H9 (cell line): ENCODE measurements around the gene CHD3. TPM values are rescaled to one million over a fixed set of nuclear protein-coding genes. Genes with fewer than 3 reads are reported as not detected.

Experiments used
- DNase-seq: peaks from one replicate; pipeline ENCODE4 v3.0.0-alpha.2; 2017
- H2AFZ ChIP-seq: one replicate; pipeline ENCODE4 v1.6.1; 2013; ENCODE audit warnings: mild to moderate bottlenecking, low read length, control low read depth, moderate library complexity
- H2AK5ac ChIP-seq: 2 replicates; pipeline ENCODE4 v1.6.1; 2013; ENCODE audit warnings: low read length, control low read depth, mixed read lengths; ENCODE audit not compliant: insufficient read length
- H2BK120ac ChIP-seq: one replicate; pipeline ENCODE4 v1.6.1; 2013; ENCODE audit warnings: low read depth, mild to moderate bottlenecking, low read length, control low read depth, inconsistent platforms; ENCODE audit not compliant: poor library complexity, severe bottlenecking
- H2BK12ac ChIP-seq: 2 replicates; pipeline ENCODE4 v1.6.1; 2013; ENCODE audit warnings: low read length, control low read depth, mixed read lengths, low read depth; ENCODE audit not compliant: insufficient read length
- H2BK15ac ChIP-seq: 2 replicates; pipeline ENCODE4 v1.6.1; 2013; ENCODE audit warnings: low read depth, low read length, control low read depth
- H2BK20ac ChIP-seq: one replicate; pipeline ENCODE4 v1.6.1; 2013; ENCODE audit warnings: low read depth, mild to moderate bottlenecking, low read length, control low read depth, inconsistent platforms; ENCODE audit not compliant: poor library complexity, severe bottlenecking
- H2BK5ac ChIP-seq: 2 replicates; pipeline ENCODE4 v1.6.1; 2013; ENCODE audit warnings: low read length, control low read depth, mixed read lengths; ENCODE audit not compliant: insufficient read length
- H3K14ac ChIP-seq: 2 replicates; pipeline ENCODE4 v1.6.1; 2013; ENCODE audit warnings: low read length, control low read depth; ENCODE audit not compliant: insufficient read depth
- H3K18ac ChIP-seq: 2 replicates; pipeline ENCODE4 v1.6.1; 2013; ENCODE audit warnings: low read depth, mild to moderate bottlenecking, mixed read lengths, low read length, control low read depth; ENCODE audit not compliant: insufficient read length
- H3K23ac ChIP-seq: 2 replicates; pipeline ENCODE4 v1.6.1; 2013; ENCODE audit warnings: low read length, control low read depth, mixed read lengths, low read depth; ENCODE audit not compliant: insufficient read length
- H3K23me2 ChIP-seq: 2 replicates; pipeline ENCODE4 v1.6.1; 2013; ENCODE audit warnings: low read depth, mild to moderate bottlenecking, mixed read lengths, low read length, control low read depth; ENCODE audit not compliant: insufficient read length, poor library complexity, severe bottlenecking
- H3K27ac ChIP-seq: 2 replicates; pipeline ENCODE4 v1.5.1; 2013; ENCODE audit warnings: low read length, control low read depth, mixed read lengths, low read depth; ENCODE audit not compliant: insufficient read length
- H3K27me3 ChIP-seq: 2 replicates; pipeline ENCODE4 v1.6.1; 2013; ENCODE audit warnings: low read length, control low read depth, inconsistent platforms; ENCODE audit not compliant: insufficient read depth
- H3K4ac ChIP-seq: 2 replicates; pipeline ENCODE4 v1.6.1; 2013; ENCODE audit warnings: low read depth, mild to moderate bottlenecking, control low read depth, inconsistent platforms, low read length, moderate library complexity
- H3K4me1 ChIP-seq: 2 replicates; pipeline ENCODE4 v1.6.1; 2013; ENCODE audit warnings: low read length, control low read depth, inconsistent platforms; ENCODE audit not compliant: insufficient read depth
- H3K4me2 ChIP-seq: 2 replicates; pipeline ENCODE4 v1.6.1; 2013; ENCODE audit warnings: low read length, control low read depth, mixed read lengths; ENCODE audit not compliant: insufficient read length, insufficient read depth
- H3K56ac ChIP-seq: 2 replicates; pipeline ENCODE4 v1.6.1; 2013; ENCODE audit warnings: low read depth, mild to moderate bottlenecking, mixed read lengths, low read length, control low read depth; ENCODE audit not compliant: insufficient read length
- H3K79me1 ChIP-seq: 2 replicates; pipeline ENCODE4 v1.6.1; 2013; ENCODE audit warnings: low read depth, mild to moderate bottlenecking, moderate library complexity, low read length, control low read depth, inconsistent platforms; ENCODE audit not compliant: insufficient read depth, poor library complexity, severe bottlenecking
- H3K79me2 ChIP-seq: 2 replicates; pipeline ENCODE4 v1.6.1; 2013; ENCODE audit warnings: low read length, control low read depth, inconsistent platforms; ENCODE audit not compliant: insufficient read depth
- H3K9ac ChIP-seq: 2 replicates; pipeline ENCODE4 v1.6.1; 2013; ENCODE audit warnings: low read length, control low read depth, mixed read lengths; ENCODE audit not compliant: insufficient read length; ENCODE audit errors: extremely low read depth
- H3K9me3 ChIP-seq: one replicate; pipeline ENCODE4 v1.6.1; 2013; ENCODE audit warnings: low read depth, low read length, inconsistent platforms; ENCODE audit not compliant: control insufficient read depth
- H3T11ph ChIP-seq: one replicate; pipeline ENCODE4 v1.6.1; 2013; ENCODE audit warnings: mild to moderate bottlenecking, low read length, control low read depth, inconsistent platforms
- H4K20me1 ChIP-seq: one replicate; pipeline ENCODE4 v1.6.1; 2013; ENCODE audit not compliant: control insufficient read depth, insufficient read length, insufficient read depth
- H4K5ac ChIP-seq: 2 replicates; pipeline ENCODE4 v1.6.1; 2013; ENCODE audit warnings: low read depth, mild to moderate bottlenecking, mixed read lengths, low read length, control low read depth; ENCODE audit not compliant: insufficient read length
- H4K8ac ChIP-seq: replicated peaks from 2 replicates; pipeline ENCODE4 v1.6.1; 2013; ENCODE audit warnings: low read length, control low read depth, mixed read lengths, low read depth; ENCODE audit not compliant: insufficient read length
- H4K91ac ChIP-seq: 2 replicates; pipeline ENCODE4 v1.6.1; 2013; ENCODE audit warnings: low read depth, mild to moderate bottlenecking, moderate library complexity, mixed read lengths, low read length, control low read depth; ENCODE audit not compliant: insufficient read length
- H3K27ac Mint-ChIP-seq, 3 experiments: 2 replicates in 2 of 3; 3 replicates in 1 of 3; pipeline ENCODE4 v1.8.0; 2020 to 2021; ENCODE audit warnings: mixed read lengths in 3 of 3, mild to moderate bottlenecking in 1 of 3, moderate library complexity in 1 of 3
- H3K27me3 Mint-ChIP-seq: 2 replicates; pipeline ENCODE4 v1.8.0; 2021; ENCODE audit warnings: low read depth, mild to moderate bottlenecking, moderate library complexity, mixed read lengths
- H3K36me3 Mint-ChIP-seq, 3 experiments: 2 replicates in 2 of 3; 3 replicates in 1 of 3; pipeline ENCODE4 v1.8.0; 2020 to 2021; ENCODE audit warnings: low read depth in 3 of 3, mixed read lengths in 3 of 3; ENCODE audit not compliant: insufficient read depth in 1 of 3
- H3K4me1 Mint-ChIP-seq, 2 experiments: 2 replicates each; pipeline ENCODE4 v1.8.0; 2020; ENCODE audit warnings: mixed read lengths in 2 of 2
- H3K4me3 Mint-ChIP-seq, 2 experiments: 2 replicates in 1 of 2; 3 replicates in 1 of 2; pipeline ENCODE4 v1.8.0; 2020 to 2021; ENCODE audit warnings: mild to moderate bottlenecking in 2 of 2, mixed read lengths in 2 of 2, moderate library complexity in 1 of 2
- H3K9me3 Mint-ChIP-seq, 2 experiments: 2 replicates in 1 of 2; 3 replicates in 1 of 2; pipeline ENCODE4 v1.8.0; 2020; ENCODE audit warnings: mild to moderate bottlenecking in 2 of 2, mixed read lengths in 2 of 2, moderate library complexity in 1 of 2
- CTCF ChIP-seq: fragments of 200-600 bp; sonication (generic); conservative IDR thresholded peaks from 3 replicates; pipeline ENCODE4 v1.8.0; 2021; ENCODE audit warnings: antibody characterized with exemption, mild to moderate bottlenecking
- WGBS: extraction: QIAGEN DNeasy Blood & Tissue Kit; methylation state at CpG from one replicate; pipeline ENCODE4 v1.1.7; 2013; ENCODE audit warnings: missing lambda C conversion rate, low lambda C conversion rate, mixed read lengths; ENCODE audit not compliant: insufficient read length; ENCODE audit errors: extremely low coverage; 5-methylcytosine and 5-hydroxymethylcytosine counted together
- total RNA-seq: library from RNA; stranded (reverse); gene quantifications from 2 replicates; pipeline ENCODE4 v1.2.1, GENCODE V29; 2021

The CHD3 gene
- total RNA-seq, 1 experiment from 2014 or later = 33.2 TPM

- no peak overlapping the region for H2AFZ ChIP-seq
- no peaks in the 10 kb centered on the region for H3K9me3 ChIP-seq
- no peaks in the 10 kb centered on the region for H3K23me2 ChIP-seq
- no peak overlapping the region for H3K18ac ChIP-seq
- no peak overlapping the region for H2AK5ac ChIP-seq
- H3K23ac ChIP-seq = no peak overlapping the region
- H2BK20ac ChIP-seq = no peak overlapping the region
- Mint-ChIP-seq H3K9me3 (no peaks in the 10 kb centered on the region), H3K4me1 (peaks cover 0 to 4% of the 10 kb centered on the region in 2 experiments; a peak in 2 of 4 replicates), H3K27me3 (no peaks in the 10 kb centered on the region), H3K4me3 (no peak overlapping the region), H3K27ac (no peak overlapping the region), H3K36me3 (peaks cover 19 to 70% (median 41%) of the 10 kb centered on the region in 3 experiments; a peak in 6 of 7 replicates)
- no peak overlapping the region for H3K9ac ChIP-seq
- H4K5ac ChIP-seq = no peak overlapping the region
- peak; percentile 16 for DNase-seq
- no peak overlapping the region for H2BK12ac ChIP-seq
- H3K56ac ChIP-seq = no peak overlapping the region
- H2BK5ac ChIP-seq = no peak overlapping the region
- H4K20me1 ChIP-seq = no peaks in the 10 kb centered on the region
- H3K79me2 ChIP-seq = no peaks in the 10 kb centered on the region
- no peak overlapping the region for H3K4me2 ChIP-seq
- H4K8ac ChIP-seq = no peak overlapping the region
- H3K14ac ChIP-seq = no peak overlapping the region
- H3K4ac ChIP-seq = no peak overlapping the region
- H4K91ac ChIP-seq = no peak overlapping the region
- no peaks in the 10 kb centered on the region for H3K79me1 ChIP-seq
- H2BK120ac ChIP-seq = no peak overlapping the region
- TF ChIP-seq CTCF = peak; percentile 27; the same call in 1 of the 3 replicates
- H3K4me1 ChIP-seq = no peaks in the 10 kb centered on the region
- no CpG with 5 or more reads among the region's 6 CpGs for WGBS
- H2BK15ac ChIP-seq = no peak overlapping the region
- H3T11ph ChIP-seq = no peak overlapping the region
- no peaks in the 10 kb centered on the region for H3K27me3 ChIP-seq
- no peak overlapping the region for H3K27ac ChIP-seq
Measured at GRCh38 chr17:7897773-7898172, 9.2 kb downstream of the CHD3 start.
